Neutrophil (primary cell): Measurements from ENCODE around the gene CRELD1.
A peak's percentile ranks its signal among the peaks of the same experiment; 100 is the strongest.

ENCODE experiments used
- H3K27ac ChIP-seq: fragments of 200-600 bp; sonication (generic); 2 replicates; pipeline ENCODE4 v1.5.1; 2016; ENCODE audit warnings: mild to moderate bottlenecking, moderate library complexity
- H3K27me3 ChIP-seq: fragments of 200-600 bp; sonication (generic); 2 replicates; pipeline ENCODE4 v1.6.0; 2016; ENCODE audit warnings: mild to moderate bottlenecking
- H3K36me3 ChIP-seq: fragments of 200-600 bp; sonication (generic); 2 replicates; pipeline ENCODE4 v1.5.1; 2017
- H3K4me1 ChIP-seq, 2 experiments: fragments of 200-600 bp in 1 of 2; sonication (generic) in 1 of 2; 1 replicate in 1 of 2; 2 replicates in 1 of 2; pipeline versions ENCODE4 v1.5.1 to v1.6.1; 2013 to 2016; ENCODE audit warnings: low read depth in 1 of 2, low read length in 1 of 2, mild to moderate bottlenecking in 1 of 2, moderate library complexity in 1 of 2; ENCODE audit not compliant: control insufficient read depth in 1 of 2, insufficient read depth in 1 of 2
- H3K4me3 ChIP-seq, 2 experiments: fragments of 200-600 bp in 1 of 2; sonication (generic) in 1 of 2; 1 replicate in 1 of 2; 2 replicates in 1 of 2; pipeline ENCODE4 v1.5.1; 2013 to 2016; ENCODE audit warnings: low read depth in 1 of 2, low read length in 1 of 2, mild to moderate bottlenecking in 1 of 2, moderate library complexity in 1 of 2
- H3K9me3 ChIP-seq: fragments of 200-600 bp; sonication (generic); 2 replicates; pipeline ENCODE4 v1.5.1; 2016
- CTCF ChIP-seq: fragments of 200-600 bp; sonication (generic); IDR thresholded peaks from 2 replicates; pipeline ENCODE4 v1.5.1; 2016; ENCODE audit warnings: antibody characterized with exemption

CRELD1 gene

GRCh38 chr3:9918261-9919038, 15.2 kb upstream of the CRELD1 start:
- Histone ChIP-seq H3K27me3 (no peaks in the 10 kb centered on the region), H3K27ac (no peak overlapping the region), H3K4me1 (peaks cover 28 to 29% of the 10 kb centered on the region in 2 experiments), H3K4me3 (no peak overlapping the region), H3K9me3 (no peaks in the 10 kb centered on the region), H3K36me3 (no peaks in the 10 kb centered on the region)
- no peak for TF ChIP-seq CTCF

- Histone ChIP-seq H3K4me3 (no peak overlapping the region), H3K4me1 (peaks cover 9 to 10% of the 10 kb centered on the region in 2 experiments), H3K9me3 (no peaks in the 10 kb centered on the region), H3K27me3 (no peaks in the 10 kb centered on the region), H3K36me3 (no peaks in the 10 kb centered on the region), H3K27ac (no peak overlapping the region)
- TF ChIP-seq CTCF = no peak
Observed at GRCh38 chr3:9928158-9928557, 5.5 kb upstream of the CRELD1 start.

GRCh38 chr3:9930804-9931418, 2.7 kb upstream of the CRELD1 start:
- Histone ChIP-seq H3K4me3 (no peak overlapping the region), H3K27ac (no peak overlapping the region), H3K27me3 (no peaks in the 10 kb centered on the region)

GRCh38 chr3:9932535-9932842, 1.1 kb upstream of the CRELD1 start:
- no peaks in the 10 kb centered on the region for H3K27me3 ChIP-seq
- no peaks in the 10 kb centered on the region for H3K9me3 ChIP-seq
- peak overlapping the region; percentile 87 to 100 for H3K4me3 ChIP-seq
- no peaks in the 10 kb centered on the region for H3K36me3 ChIP-seq
- TF ChIP-seq CTCF = no peak
- H3K4me1 ChIP-seq = peaks cover 20 to 21% of the 10 kb centered on the region in 2 experiments
- H3K27ac ChIP-seq = peak overlapping the region; percentile 76

More at GRCh38 chr3:9930804-9931418, 2.7 kb upstream of the CRELD1 start:
- Histone ChIP-seq H3K9me3 (no peaks in the 10 kb centered on the region), H3K4me1 (peaks cover 19 to 20% of the 10 kb centered on the region in 2 experiments), H3K36me3 (no peaks in the 10 kb centered on the region)
- no peak for TF ChIP-seq CTCF

- H3K27me3 ChIP-seq = no peaks in the 10 kb centered on the region
- peak overlapping the region; percentile 76 for H3K27ac ChIP-seq
- no peaks in the 10 kb centered on the region for H3K36me3 ChIP-seq
- H3K9me3 ChIP-seq = no peaks in the 10 kb centered on the region
- H3K4me3 ChIP-seq = peak overlapping the region; percentile 87 to 100
- peak; percentile 71 for TF ChIP-seq CTCF
- H3K4me1 ChIP-seq = peaks cover 20 to 21% of the 10 kb centered on the region in 2 experiments
Observed at GRCh38 chr3:9932843-9933560, 632 bp upstream of the CRELD1 start.
